Measurements from ENCODE around the gene A1BG. TPM values are rescaled to one million over a fixed set of nuclear protein-coding genes. Genes with fewer than 3 reads are reported as not detected.

The A1BG gene
- total and polyA plus RNA-seq, 2 of the 13 experiments (the other 11 are each of a cell fraction or from before 2014, with no cell fraction given): 14.7 to 41.4 TPM

GRCh38 chr19:58315580-58315979, 37.7 kb downstream of the A1BG start:
- no TSS peak for BruUV-seq (replicated peaks)
- Histone ChIP-seq H2AFZ (ENCODE audit: low read length) (no peak overlapping the region), H3K4me1 (ENCODE audit: insufficient read depth, low read length) (no peaks in the 10 kb centered on the region), H3K36me3 (replicated peaks in 1 of 2; ENCODE audit: control insufficient read depth in 1 of 2, insufficient read depth in 2 of 2, low read length in 2 of 2) (peaks cover 5 to 34% of the 10 kb centered on the region in 2 experiments), H3K9me3 (ENCODE audit: low read length) (no peaks in the 10 kb centered on the region), H4K20me1 (ENCODE audit: insufficient read depth, low read length) (no peaks in the 10 kb centered on the region), H3K4me3 (replicated peaks in 1 of 3; ENCODE audit: insufficient read depth in 1 of 3, low read depth in 2 of 3, low read length in 3 of 3) (no peak overlapping the region), H3K27ac (ENCODE audit: extremely low read length, insufficient read depth, low read length) (no peak overlapping the region), H3K27me3 (ENCODE audit: control insufficient read depth in 1 of 2, insufficient read depth in 2 of 2, low read length in 2 of 2) (no peaks in the 10 kb centered on the region), H3K4me2 (ENCODE audit: low read depth, low read length) (no peak overlapping the region), H3K79me2 (ENCODE audit: insufficient read depth, low read length) (no peaks in the 10 kb centered on the region), H3K9ac (ENCODE audit: insufficient read depth, low read depth, low read length) (no peak overlapping the region)
- ChIA-PET CTCF (ENCODE audit: low intra/inter-chr PET ratio, low total read pairs) (no interaction called here), POLR2A (no interaction called here)
- ATAC-seq (no peak), FAIRE-seq (no peak), DNase-seq (ENCODE audit: low spot score) (no peak)
- intact Hi-C loops (cut with micrococcal nuclease; ENCODE audit: unreplicated experiment) (no loop called here), in situ Hi-C loops (cut with HindIII; ENCODE audit: extremely low pct_ligation_motif_present, low pct_unique_long_range_greater_than_20kb) (no loop called here)
- WGBS (ENCODE audit: low lambda C conversion rate): 89% methylated on average over 2 of the region's 2 CpGs
- TF ChIP-seq RXRA (CRISPR knock-in tag; IDR thresholded peaks at IDR 0.05) (no peak), DZIP1 (CRISPR knock-in tag; IDR thresholded peaks at IDR 0.05) (no peak), CEBPZ (IDR thresholded peaks at IDR 0.05; ENCODE audit: low read length) (no peak), ZNF101 (CRISPR knock-in tag; IDR thresholded peaks at IDR 0.05; ENCODE audit: borderline replicate concordance, low read depth) (no peak), ZNF572 (CRISPR knock-in tag; IDR thresholded peaks at IDR 0.05) (no peak), SALL2 (CRISPR knock-in tag; IDR thresholded peaks at IDR 0.05) (no peak), KMT2A (CRISPR knock-in tag; IDR thresholded peaks at IDR 0.05) (no peak), CENPBD1 (CRISPR knock-in tag; IDR thresholded peaks at IDR 0.05; ENCODE audit: borderline replicate concordance, low read depth) (no peak), ZFP37 (CRISPR knock-in tag; IDR thresholded peaks at IDR 0.05; ENCODE audit: borderline replicate concordance) (no peak), ZNF619 (CRISPR knock-in tag; IDR thresholded peaks at IDR 0.05) (no peak), ZSCAN22 (CRISPR knock-in tag; IDR thresholded peaks at IDR 0.05) (no peak), ATF1 (CRISPR knock-in tag; IDR thresholded peaks at IDR 0.05) (no peak)
